GM12878 (cell line): ENCODE results near the gene DOCK7. TPM values are rescaled to one million over a fixed set of nuclear protein-coding genes. Genes with fewer than 3 reads are reported as not detected.

ENCODE experiments used
- ATAC-seq: fragments of 200-7000 bp; cut with Tn5 transposase; 3 replicates; pipeline ENCODE4 v1.9.1; 2020; ENCODE audit warnings: mild to moderate bottlenecking, moderate library complexity
- BruUV-seq: library from RNA; stranded (reverse); fragments of 400-500 nt; replicated peaks from 2 replicates; lab custom pipeline; 2021; lab: Mats Ljungman, UMichigan
- CTCF ChIA-PET: fragments of 300-600 bp; sonication (Branson Sonifier 250); formaldehyde crosslinking; extraction: SDS; loops from one replicate; lab custom pipeline; 2021; ENCODE audit warnings: inconsistent platforms; lab: Yijun Ruan, JAX
- POLR2A ChIA-PET: fragments of 350-600 bp; formaldehyde crosslinking; extraction: SDS; loops from one replicate; lab custom pipeline; 2021; ENCODE audit warnings: inconsistent platforms; lab: Charles Lee
- RAD21 ChIA-PET: fragments of 300-600 bp; sonication (Branson Sonifier 250); formaldehyde crosslinking; loops from one replicate; lab custom pipeline; 2023; ENCODE audit warnings: antibody characterized with exemption; ENCODE audit not compliant: unreplicated experiment; lab: Charles Lee
- SMC1A ChIA-PET: fragments of 300-600 bp; sonication (Branson Sonifier 250); formaldehyde crosslinking; loops from one replicate; lab custom pipeline; 2023; ENCODE audit not compliant: unreplicated experiment, uncharacterized antibody; lab: Charles Lee
- DNase-seq: peaks from one replicate; pipeline ENCODE4 v3.0.0-alpha.2; 2011; ENCODE audit warnings: low read depth, low spot score
- FAIRE-seq: peaks from 3 replicates; lab custom pipeline; 2011; peaks lifted over from hg19 to GRCh38; lab: Jason Lieb, UNC
- H2AFZ ChIP-seq: 2 replicates; pipeline ENCODE4 v1.6.0; 2011; ENCODE audit warnings: low read depth, low read length, control low read depth; ENCODE audit not compliant: control insufficient read depth
- H3K27ac ChIP-seq: 2 replicates; pipeline ENCODE4 v1.5.1; 2011; ENCODE audit warnings: control low read depth; ENCODE audit not compliant: control insufficient read depth, insufficient read depth
- H3K27me3 ChIP-seq, 2 experiments: replicated peaks in 1 of 2; 2 replicates each; pipeline versions ENCODE4 v1.6.0 to v1.6.1; 2011; ENCODE audit warnings: low read length in 1 of 2; ENCODE audit not compliant: control insufficient read depth in 2 of 2, insufficient read depth in 2 of 2
- H3K36me3 ChIP-seq, 2 experiments: 2 replicates each; pipeline ENCODE4 v1.5.1; 2011; ENCODE audit warnings: low read length in 1 of 2; ENCODE audit not compliant: control insufficient read depth in 2 of 2, insufficient read depth in 2 of 2
- H3K4me1 ChIP-seq: 2 replicates; pipeline ENCODE4 v1.6.1; 2011; ENCODE audit warnings: mild to moderate bottlenecking, low read length, moderate library complexity, mixed read lengths; ENCODE audit not compliant: control insufficient read depth, insufficient read depth
- H3K4me2 ChIP-seq: 2 replicates; pipeline ENCODE4 v1.6.0; 2011; ENCODE audit warnings: control low read depth; ENCODE audit not compliant: control insufficient read depth, insufficient read depth
- H3K4me3 ChIP-seq: fragments of 200-600 bp; sonication (generic); 2 replicates; pipeline ENCODE4 v1.5.1; 2016
- H3K79me2 ChIP-seq: 2 replicates; pipeline ENCODE4 v1.6.0; 2011; ENCODE audit warnings: low read length; ENCODE audit not compliant: control insufficient read depth, insufficient read depth
- H3K9ac ChIP-seq: 2 replicates; pipeline ENCODE4 v1.8.0; 2011; ENCODE audit warnings: low read length, control low read depth, mixed read lengths; ENCODE audit not compliant: control insufficient read depth, insufficient read depth
- H3K9me3 ChIP-seq: replicated peaks from 3 replicates; pipeline ENCODE4 v1.5.1; 2011; ENCODE audit warnings: mild to moderate bottlenecking, low read length; ENCODE audit not compliant: control insufficient read depth, insufficient read depth
- H4K20me1 ChIP-seq: 2 replicates; pipeline ENCODE4 v1.6.0; 2011; ENCODE audit not compliant: control insufficient read depth, insufficient read depth
- ATF7 ChIP-seq: fragments of 450-650 bp; IDR thresholded peaks from 2 replicates; pipeline ENCODE4 v1.6.1; 2016; ENCODE audit warnings: low read depth, mild to moderate bottlenecking
- BACH1 ChIP-seq: fragments of 450-650 bp; IDR thresholded peaks from 2 replicates; pipeline ENCODE4 v1.6.1; 2017; ENCODE audit warnings: mild to moderate bottlenecking, borderline replicate concordance
- BCLAF1 ChIP-seq: fragments of 450-650 bp; IDR thresholded peaks from 2 replicates; pipeline ENCODE4 v1.6.1; 2017; ENCODE audit warnings: antibody characterized with exemption, mild to moderate bottlenecking, moderate library complexity
- CHD1 ChIP-seq: IDR thresholded peaks from 2 replicates; pipeline ENCODE4 v1.6.1; 2012; ENCODE audit warnings: low read depth, low read length, improper control_type of control experiment
- CUX1 ChIP-seq: IDR thresholded peaks from 2 replicates; pipeline ENCODE4 v1.6.1; 2012; ENCODE audit warnings: improper control_type of control experiment, low read depth, low read length; ENCODE audit not compliant: insufficient replicate concordance
- EP300 ChIP-seq, 2 experiments: fragments of 150-350 bp in 1 of 2; IDR thresholded peaks; 2 replicates each; pipeline ENCODE4 v1.6.1; 2011 to 2012; ENCODE audit warnings: low read depth in 2 of 2, low read length in 2 of 2, borderline replicate concordance in 1 of 2, improper control_type of control experiment in 1 of 2, inconsistent platforms in 1 of 2; ENCODE audit not compliant: control insufficient read depth in 1 of 2
- HDGF ChIP-seq: fragments of 450-650 bp; IDR thresholded peaks from 2 replicates; pipeline ENCODE4 v1.6.1; 2016; ENCODE audit warnings: antibody characterized with exemption
- KAT2A ChIP-seq: conservative IDR thresholded peaks from 2 replicates; pipeline ENCODE4 v1.6.1; 2011; ENCODE audit warnings: low read depth, low read length; ENCODE audit not compliant: control insufficient read depth
- NBN ChIP-seq: fragments of 450-650 bp; IDR thresholded peaks from 2 replicates; pipeline ENCODE4 v1.6.1; 2016
- SREBF1 ChIP-seq: IDR thresholded peaks from 2 replicates; pipeline ENCODE4 v1.6.1; 2012; ENCODE audit warnings: mild to moderate bottlenecking, low read length
- STAT3 ChIP-seq: IDR thresholded peaks from 2 replicates; pipeline ENCODE4 v1.6.1; 2011; ENCODE audit warnings: low read depth, low read length, improper control_type of control experiment
- WGBS: methylation state at CpG from one replicate; pipeline ENCODE4 v1.1.6; 2016; ENCODE audit warnings: low lambda C conversion rate; ENCODE audit not compliant: insufficient replicate concordance, insufficient coverage; ENCODE audit errors: missing lambda C conversion rate; 5-methylcytosine and 5-hydroxymethylcytosine counted together
- in situ Hi-C: fragments of 300-500 bp; cut with MboI; formaldehyde crosslinking; loops from 9 replicates; pipeline ENCODE4 v1.14.3; 2018; ENCODE audit warnings: mixed read lengths
- intact Hi-C: fragments of 100-400 bp; cut with micrococcal nuclease; formaldehyde crosslinking; loops from one replicate; pipeline ENCODE4 v1.14.2; 2022; ENCODE audit not compliant: unreplicated experiment
- polyA plus RNA-seq, 11 experiments: library from polyadenylated mRNA; depleted of rRNA in 4 of 11; unstranded in 6 of 11; stranded (reverse) in 5 of 11; fragments of >200 nt; fragmentation: Nextera tagmentation in 4 of 11; fragmentation: Illumina TruSeq in 1 of 11; extraction: Ambion mirVana in 4 of 11; extraction: Trizol in 1 of 11; gene quantifications; 1 replicate in 1 of 11; 2 replicates in 10 of 11; pipeline versions ENCODE4 v1.2.1 to v1.2.3, GENCODE V29; 2011 to 2016; ENCODE audit warnings: inconsistent platforms in 2 of 11, missing spikeins in 2 of 11, low read depth in 1 of 11
- total RNA-seq, 4 experiments: library from RNA; depleted of rRNA in 3 of 4; stranded (reverse); fragments of >200 nt in 3 of 4; fragmentation: Illumina TruSeq in 1 of 4; extraction: Trizol in 1 of 4; gene quantifications; 2 replicates each; pipeline versions ENCODE4 v1.2.1 to v1.2.3, GENCODE V29; 2013 to 2021
- TF ChIP-seq, protein P1 (sequence below): fragments of 450-650 bp; IDR thresholded peaks from 2 replicates; pipeline ENCODE4 v1.6.1; 2017; ENCODE audit warnings: low read depth, mild to moderate bottlenecking, moderate library complexity
- TF ChIP-seq, protein P2 (sequence below): IDR thresholded peaks from 2 replicates; pipeline ENCODE4 v1.6.1; 2011; ENCODE audit warnings: low read depth, mild to moderate bottlenecking, low read length, moderate library complexity, borderline replicate concordance; ENCODE audit errors: extremely low read depth

Gene DOCK7
- total and polyA plus RNA-seq, 10 of the 15 experiments (the other 5 are each of a cell fraction or from before 2014, with no cell fraction given), result 4.8 to 34.6 (median 26.9) TPM

DNA sequence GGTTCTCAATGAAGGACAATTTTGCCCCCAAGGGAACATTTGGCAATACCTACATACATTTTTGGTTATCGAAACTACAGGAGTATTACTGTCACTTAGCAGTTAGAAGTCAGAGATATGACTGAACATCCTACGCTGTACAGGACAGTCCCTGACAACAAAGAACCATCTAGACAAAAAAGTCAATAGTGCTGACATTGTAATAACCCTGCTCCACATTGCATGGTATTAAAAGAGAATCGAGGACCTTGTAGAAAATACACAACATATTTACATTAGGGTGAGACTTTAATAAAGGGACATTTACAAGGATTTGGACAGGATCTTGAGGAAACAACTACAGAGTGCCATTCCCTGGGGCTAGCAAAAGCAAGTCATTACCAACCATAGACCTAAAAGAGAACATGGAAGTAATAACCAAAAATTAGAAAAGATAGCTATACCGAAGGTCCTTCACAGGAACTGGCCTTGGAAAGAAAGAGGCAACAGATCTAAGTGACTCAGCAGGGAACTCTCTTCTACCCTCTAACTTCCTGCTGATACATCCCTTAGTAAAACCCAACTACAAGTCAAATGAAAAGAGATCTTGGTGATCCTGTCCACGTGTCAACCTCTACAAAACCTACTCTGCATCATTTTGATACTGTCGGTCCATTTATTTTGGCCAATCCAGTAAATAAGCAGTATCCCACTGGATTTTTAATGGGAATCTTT lies 50.6 kb downstream of the DOCK7 start:
- Histone ChIP-seq H2AFZ (no peak overlapping the region), H3K9me3 (peaks cover 5% of the 10 kb centered on the region; the same call in 1 of the 3 replicates), H4K20me1 (no peaks in the 10 kb centered on the region), H3K4me3 (no peak overlapping the region), H3K27me3 (no peaks in the 10 kb centered on the region), H3K36me3 (peaks cover 0 to 3% of the 10 kb centered on the region in 2 experiments; a peak in 1 of 4 replicates), H3K9ac (no peak overlapping the region), H3K4me1 (no peaks in the 10 kb centered on the region), H3K4me2 (no peak overlapping the region), H3K27ac (no peak overlapping the region), H3K79me2 (no peaks in the 10 kb centered on the region)
- POLR2A ChIA-PET, result no interaction called here
- TF ChIP-seq SREBF1 (no peak), HDGF (no peak), STAT3 (no peak), ATF7 (no peak), EP300 (IDR thresholded peaks at IDR 0.05; ENCODE audit: borderline replicate concordance in 1 of 2, control insufficient read depth in 1 of 2, low read depth in 2 of 2, low read length in 2 of 2) (no peak), CHD1 (no peak), KAT2A (no peak), BACH1 (no peak), CUX1 (no peak), NBN (no peak), BCLAF1 (no peak)
- TF ChIP-seq, protein P1, sequence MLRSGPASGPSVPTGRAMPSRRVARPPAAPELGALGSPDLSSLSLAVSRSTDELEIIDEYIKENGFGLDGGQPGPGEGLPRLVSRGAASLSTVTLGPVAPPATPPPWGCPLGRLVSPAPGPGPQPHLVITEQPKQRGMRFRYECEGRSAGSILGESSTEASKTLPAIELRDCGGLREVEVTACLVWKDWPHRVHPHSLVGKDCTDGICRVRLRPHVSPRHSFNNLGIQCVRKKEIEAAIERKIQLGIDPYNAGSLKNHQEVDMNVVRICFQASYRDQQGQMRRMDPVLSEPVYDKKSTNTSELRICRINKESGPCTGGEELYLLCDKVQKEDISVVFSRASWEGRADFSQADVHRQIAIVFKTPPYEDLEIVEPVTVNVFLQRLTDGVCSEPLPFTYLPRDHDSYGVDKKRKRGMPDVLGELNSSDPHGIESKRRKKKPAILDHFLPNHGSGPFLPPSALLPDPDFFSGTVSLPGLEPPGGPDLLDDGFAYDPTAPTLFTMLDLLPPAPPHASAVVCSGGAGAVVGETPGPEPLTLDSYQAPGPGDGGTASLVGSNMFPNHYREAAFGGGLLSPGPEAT, result no peak
- TF ChIP-seq, protein P2, sequence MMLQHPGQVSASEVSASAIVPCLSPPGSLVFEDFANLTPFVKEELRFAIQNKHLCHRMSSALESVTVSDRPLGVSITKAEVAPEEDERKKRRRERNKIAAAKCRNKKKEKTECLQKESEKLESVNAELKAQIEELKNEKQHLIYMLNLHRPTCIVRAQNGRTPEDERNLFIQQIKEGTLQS, result no peak
- BruUV-seq, result no TSS peak
- intact Hi-C loops (no loop called here), in situ Hi-C loops (no loop called here)
- RAD21 ChIA-PET, result no interaction called here
- 89% methylated on average over 6 of the region's 6 CpGs for WGBS
- FAIRE-seq (no peak), DNase-seq (no peak), ATAC-seq (no peak)
- SMC1A ChIA-PET, result no interaction called here
- CTCF ChIA-PET, result no interaction called here
